ENCODE measurements around the gene DTX1.
"Not testable (repeated sequence)": the region's sequence is repeated elsewhere in the genome, so short reads cannot be mapped to it uniquely, and the experiment has no call there.

DTX1 gene

GRCh38 chr12:113097716-113098440 lies 41.3 kb downstream of the DTX1 start:
- DNase-seq = no peak

- peak; percentile 68 for DNase-seq
Measured at GRCh38 chr12:113098441-113099028, 42.0 kb downstream of the DTX1 start.

- no peak for DNase-seq
Measured at GRCh38 chr12:113099364-113099763, 42.8 kb downstream of the DTX1 start.

DNA sequence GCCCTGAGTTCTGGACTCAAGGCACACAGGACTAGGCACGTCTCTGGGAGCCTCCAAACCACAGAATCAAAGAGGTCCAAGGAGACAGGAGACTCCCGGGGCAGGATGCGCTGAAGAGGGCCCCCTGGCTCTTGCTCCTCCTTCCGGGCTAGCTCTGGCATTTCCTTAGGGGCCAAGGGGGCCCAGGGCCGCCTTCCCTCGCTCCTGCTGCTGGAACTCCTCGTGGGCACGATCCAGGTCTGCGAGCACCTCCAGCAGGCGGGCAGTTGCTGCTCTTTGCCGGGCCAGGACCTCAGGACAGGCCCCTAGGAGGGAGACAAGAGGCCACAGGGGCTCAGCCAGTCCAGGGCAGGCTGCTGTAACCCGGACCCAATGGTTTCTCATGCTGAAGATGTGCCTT lies 43.2 kb downstream of the DTX1 start:
- no peak for DNase-seq

- no peak for DNase-seq
Measured at GRCh38 chr12:113101751-113102150, 45.2 kb downstream of the DTX1 start.

- no peak for DNase-seq
Measured at GRCh38 chr12:113102811-113103210, 46.3 kb downstream of the DTX1 start.

GRCh38 chr12:113103756-113104450 lies 47.4 kb downstream of the DTX1 start:
- DNase-seq = peak; percentile 73

DNA sequence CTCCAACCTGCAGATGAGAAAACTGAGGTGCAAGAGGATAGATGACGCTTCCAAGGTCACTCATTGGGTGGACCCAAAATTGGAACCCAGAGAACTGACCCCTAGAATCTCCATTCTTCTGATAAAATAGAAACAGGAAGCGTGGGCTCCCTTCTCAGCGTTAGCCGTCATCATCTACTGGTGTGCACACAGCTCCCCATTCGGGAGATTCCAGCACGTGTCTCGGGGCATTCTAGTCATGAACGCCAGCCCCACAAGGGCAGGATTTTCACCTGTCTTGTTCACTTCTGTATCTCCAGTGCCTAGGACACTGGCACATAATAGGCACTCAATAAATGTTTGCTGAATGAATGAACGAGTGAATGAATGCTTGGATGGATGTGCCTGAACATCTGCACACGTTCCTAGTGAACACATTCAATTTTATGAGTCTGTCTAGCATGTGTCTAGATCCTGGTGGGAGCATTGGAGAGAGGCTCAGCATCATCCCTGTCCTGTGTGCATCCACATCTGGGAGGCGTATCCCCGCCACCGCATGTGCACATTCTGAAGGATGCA lies 48.5 kb downstream of the DTX1 start:
- DNase-seq = no peak

GRCh38 chr12:113105606-113106271 lies 49.2 kb downstream of the DTX1 start:
- no peak for DNase-seq

DNA sequence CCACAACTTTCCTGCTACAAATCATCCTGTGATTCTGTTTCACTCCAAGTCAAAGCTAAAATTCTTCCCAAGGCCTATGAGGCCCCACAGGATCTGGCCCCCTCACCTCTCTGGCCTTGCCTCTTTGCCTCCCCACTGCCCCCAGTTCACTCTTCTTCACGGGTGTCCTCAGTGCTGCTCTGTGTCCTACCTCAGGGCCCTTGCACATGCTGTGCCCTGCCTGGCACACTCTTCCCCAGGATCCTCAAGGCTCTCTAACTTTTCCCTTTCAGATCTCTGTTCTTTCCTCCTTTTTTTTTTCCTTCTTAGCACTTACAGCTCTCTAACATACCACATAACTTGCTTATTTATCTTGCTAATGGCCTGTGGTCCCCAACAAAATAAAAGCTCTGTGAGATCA lies 49.8 kb downstream of the DTX1 start:
- DNase-seq = no peak

GRCh38 chr12:113108308-113108707 lies 51.8 kb downstream of the DTX1 start:
- DNase-seq = no peak

DNA sequence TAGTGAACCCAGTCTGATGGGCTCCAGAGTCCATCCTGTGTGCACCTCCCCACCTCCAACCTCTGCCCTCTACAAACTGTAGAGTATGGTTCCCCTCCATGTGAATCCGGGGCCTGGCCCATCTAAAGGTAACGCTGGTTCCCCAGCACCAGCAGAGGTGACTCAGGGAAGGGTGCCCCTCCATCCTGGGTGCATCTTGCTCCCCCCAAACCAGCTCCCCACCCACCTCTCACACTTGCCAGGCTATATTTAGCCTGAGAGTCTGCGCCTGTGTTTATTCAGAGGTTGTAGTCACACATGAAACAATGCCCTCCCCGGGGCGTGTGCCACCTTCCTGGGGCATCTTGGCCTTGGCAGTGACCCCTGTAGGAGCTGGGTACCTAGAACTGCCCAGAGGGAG lies 52.8 kb downstream of the DTX1 start:
- DNase-seq = no peak

GRCh38 chr12:113109872-113110599 lies 53.5 kb downstream of the DTX1 start:
- DNase-seq = no peak

DNA sequence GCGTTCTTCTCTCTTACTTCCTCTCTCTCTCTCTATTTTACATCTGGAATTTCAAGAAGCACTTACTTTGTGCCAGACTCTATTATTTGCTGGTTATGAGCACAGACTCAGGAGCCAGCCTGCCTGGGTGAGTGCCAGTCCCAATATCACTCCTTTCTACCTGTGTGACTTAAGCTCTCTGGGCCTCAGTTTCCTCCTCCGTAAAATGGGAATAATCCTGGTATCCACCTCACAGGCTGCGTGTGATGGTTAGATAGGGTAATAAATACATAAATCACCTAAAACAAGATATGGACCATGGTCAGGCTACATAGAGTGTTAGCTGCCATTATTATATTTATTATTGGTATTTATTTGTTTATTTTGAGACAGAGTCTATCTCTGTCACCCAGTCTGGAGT lies 54.7 kb downstream of the DTX1 start:
- DNase-seq = no peak

DNA sequence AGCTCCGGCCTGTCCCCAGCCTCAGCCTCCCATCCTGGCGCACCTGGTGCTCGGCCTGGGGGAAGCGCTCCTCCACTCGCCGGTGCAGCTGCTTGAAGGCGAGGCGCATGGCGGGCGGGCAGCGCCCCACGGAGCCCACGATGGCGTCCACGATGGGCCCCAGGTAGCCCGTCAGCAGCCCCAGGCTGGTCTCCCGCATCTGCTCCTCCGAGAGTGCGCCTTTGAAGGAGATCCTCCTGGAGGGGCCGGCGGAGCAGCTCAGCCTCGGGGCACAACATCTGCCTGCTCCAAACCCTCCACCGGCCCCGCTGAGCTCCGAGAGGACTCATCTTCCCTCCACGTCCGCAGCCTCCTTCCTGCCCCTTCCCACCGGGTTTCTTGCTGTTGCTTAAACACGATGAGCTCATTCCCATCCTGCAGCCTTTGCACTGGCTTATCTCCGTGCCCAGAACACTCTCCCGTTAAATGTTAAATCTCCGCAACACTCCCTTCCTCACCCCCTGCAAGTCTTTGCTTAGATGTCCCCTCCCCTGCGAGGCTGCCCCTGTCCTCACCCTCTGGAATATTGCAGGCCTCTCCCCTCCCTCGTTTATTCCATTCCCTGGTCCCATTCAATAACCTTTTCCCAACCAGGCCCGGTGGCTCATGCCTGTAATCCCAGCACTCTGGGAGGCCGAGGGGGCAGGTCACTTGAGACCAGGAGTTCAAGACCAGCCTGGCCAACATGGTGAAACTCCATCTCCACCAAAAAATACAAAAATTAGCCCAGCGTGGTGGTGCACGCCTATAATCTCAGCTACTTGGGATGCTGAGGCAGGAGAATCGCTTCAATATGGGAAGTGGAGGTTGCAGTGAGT lies 55.7 kb downstream of the DTX1 start:
- DNase-seq = no peak

GRCh38 chr12:113113397-113113796 lies 56.9 kb downstream of the DTX1 start:
- no peak for DNase-seq

GRCh38 chr12:113114447-113115178 lies 58.1 kb downstream of the DTX1 start:
- no peak for DNase-seq

DNA sequence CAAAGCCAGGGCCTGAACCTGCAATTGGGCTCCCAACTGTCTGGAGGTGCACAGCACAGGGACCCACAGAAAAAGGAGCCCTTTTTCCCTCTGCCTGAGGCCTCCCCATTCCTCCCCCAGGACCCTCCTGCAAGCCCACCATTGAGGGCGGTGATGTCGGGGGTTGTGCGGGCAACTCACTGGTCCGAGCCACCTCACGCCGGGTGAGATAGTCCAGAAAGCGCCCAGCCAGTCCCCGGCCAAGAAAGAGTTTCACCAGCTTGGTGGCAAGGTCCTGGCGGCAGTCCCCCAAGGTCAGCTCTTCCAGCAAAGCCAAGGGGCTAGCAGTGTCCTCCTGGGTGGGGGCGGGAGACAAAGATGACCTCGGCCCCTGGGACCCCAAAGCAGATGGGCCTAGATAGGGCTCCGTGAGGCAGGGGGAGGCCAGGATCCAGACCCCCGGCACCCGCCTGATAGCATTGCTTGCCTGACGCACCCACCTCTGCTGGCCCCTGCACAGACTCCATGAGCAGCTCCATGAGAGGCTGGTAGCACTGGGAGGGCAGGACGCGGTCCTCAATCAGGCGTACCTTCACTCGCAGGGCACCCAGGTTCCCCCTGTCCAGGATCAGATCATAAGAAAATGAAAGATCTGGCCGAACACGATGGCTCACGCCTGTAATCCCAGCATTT lies 59.1 kb downstream of the DTX1 start:
- DNase-seq = no peak

- DNase-seq = no peak
Measured at GRCh38 chr12:113116875-113117274, 60.3 kb downstream of the DTX1 start.

DNA sequence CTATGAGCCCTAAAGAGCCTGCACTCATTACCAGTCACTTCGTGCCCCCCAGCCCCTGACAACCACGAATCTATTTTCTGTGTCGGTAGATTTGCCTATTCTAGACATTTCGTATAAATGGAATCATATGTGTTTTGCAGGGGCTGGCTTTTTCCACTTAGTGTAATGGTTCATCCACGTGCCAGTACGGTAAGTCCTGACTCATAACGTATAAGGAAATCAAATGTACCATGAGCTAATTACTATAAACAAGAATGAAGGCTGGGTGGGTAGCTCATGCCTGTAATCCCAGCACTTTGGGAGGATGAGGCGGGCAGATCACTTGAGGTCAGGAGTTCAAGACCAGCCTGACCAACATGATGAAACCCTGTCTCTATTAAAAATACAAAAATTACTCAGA lies 61.2 kb downstream of the DTX1 start:
- DNase-seq = not testable (repeated sequence)

All from CD4-positive, alpha-beta T cell treated with Interleukin-21 for 1 hour (primary cell).